Lower leg skin (tissue), 3 donors: ENCODE data around the gene LIME1.

ENCODE experiments used
- CTCF ChIP-seq, 3 donors: fragments of 450-650 bp; IDR thresholded peaks; one replicate each; pipeline ENCODE4 v1.5.1; 2016; ENCODE audit warnings: antibody characterized with exemption in 3 of 3, mild to moderate bottlenecking in 3 of 3, moderate library complexity in 2 of 3
- POLR2A ChIP-seq, 2 donors: fragments of 450-650 bp; IDR thresholded peaks; one replicate each; pipeline ENCODE4 v1.6.1; 2016 to 2017; ENCODE audit warnings: antibody characterized with exemption in 2 of 2, mild to moderate bottlenecking in 1 of 2, moderate library complexity in 1 of 2

GRCh38 chr20:63783970-63784369 is 47.5 kb downstream of the LIME1 start:
- no peak for TF ChIP-seq CTCF (IDR thresholded peaks at IDR 0.05)
- no peak for TF ChIP-seq POLR2A (IDR thresholded peaks at IDR 0.05)
